GM21528 (cell line): Measurements from ENCODE around the gene CST6.
"Not testable (repeated sequence)": the region's sequence is repeated elsewhere in the genome, so short reads cannot be mapped to it uniquely, and the experiment has no call there.

Experiments
- ATAC-seq: cut with Tn5 transposase; IDR thresholded peaks from one replicate; pipeline ENCODE4 v1.9.1; 2021; ENCODE audit warnings: mild to moderate bottlenecking, moderate library complexity; ENCODE audit not compliant: unreplicated experiment, low FRiP score

CST6 gene

DNA sequence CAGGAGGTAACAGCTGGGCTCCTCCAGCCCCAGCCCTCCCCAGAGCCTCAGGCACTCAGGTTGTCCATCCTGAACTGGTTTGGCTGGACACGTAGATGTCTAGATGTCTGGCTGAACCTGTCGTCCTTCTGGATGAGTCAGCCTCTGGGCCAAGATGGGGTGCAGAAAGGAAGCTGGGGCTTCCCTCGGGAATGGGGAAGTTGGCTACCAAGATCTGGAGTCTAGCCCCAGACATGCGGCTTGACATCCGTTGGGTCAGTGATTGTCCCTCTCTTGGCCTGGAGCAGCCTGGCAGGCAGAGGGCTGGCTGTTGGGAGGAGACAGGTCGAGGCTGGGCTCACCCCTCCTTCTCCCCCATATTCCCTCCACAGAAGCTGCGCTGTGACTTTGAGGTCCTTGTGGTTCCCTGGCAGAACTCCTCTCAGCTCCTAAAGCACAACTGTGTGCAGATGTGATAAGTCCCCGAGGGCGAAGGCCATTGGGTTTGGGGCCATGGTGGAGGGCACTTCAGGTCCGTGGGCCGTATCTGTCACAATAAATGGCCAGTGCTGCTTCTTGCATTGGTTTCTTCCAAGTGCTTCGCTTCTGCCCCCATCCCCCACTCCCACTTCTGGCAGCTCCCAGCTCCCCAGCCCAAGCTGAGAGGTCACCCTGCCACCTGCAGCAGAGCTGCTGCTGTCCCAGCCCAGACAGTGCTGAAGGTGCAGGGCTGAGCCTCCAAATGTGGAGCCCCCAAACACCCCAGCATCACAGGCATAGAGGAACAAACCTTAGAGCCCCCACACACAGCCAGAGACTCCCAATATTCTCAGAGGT is 1.3 kb downstream of the CST6 start:
- ATAC-seq: no peak

DNA sequence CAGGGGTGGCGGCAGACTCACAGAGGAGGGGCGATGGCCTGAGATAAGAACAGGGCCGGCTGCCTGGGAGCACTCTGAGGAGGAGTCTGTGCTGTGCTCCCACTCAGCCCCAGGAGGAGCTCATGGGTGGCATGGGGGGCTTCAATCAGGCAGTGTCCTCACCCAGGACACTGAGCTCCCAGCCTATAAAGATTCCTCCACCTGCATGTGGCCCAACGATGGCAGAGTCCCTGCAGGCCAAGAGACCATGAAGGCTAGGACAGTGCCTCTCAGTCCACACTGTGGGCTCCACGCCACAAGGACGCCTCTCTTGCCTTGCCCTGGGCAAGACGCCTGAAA is 1.9 kb downstream of the CST6 start:
- ATAC-seq: no peak

DNA sequence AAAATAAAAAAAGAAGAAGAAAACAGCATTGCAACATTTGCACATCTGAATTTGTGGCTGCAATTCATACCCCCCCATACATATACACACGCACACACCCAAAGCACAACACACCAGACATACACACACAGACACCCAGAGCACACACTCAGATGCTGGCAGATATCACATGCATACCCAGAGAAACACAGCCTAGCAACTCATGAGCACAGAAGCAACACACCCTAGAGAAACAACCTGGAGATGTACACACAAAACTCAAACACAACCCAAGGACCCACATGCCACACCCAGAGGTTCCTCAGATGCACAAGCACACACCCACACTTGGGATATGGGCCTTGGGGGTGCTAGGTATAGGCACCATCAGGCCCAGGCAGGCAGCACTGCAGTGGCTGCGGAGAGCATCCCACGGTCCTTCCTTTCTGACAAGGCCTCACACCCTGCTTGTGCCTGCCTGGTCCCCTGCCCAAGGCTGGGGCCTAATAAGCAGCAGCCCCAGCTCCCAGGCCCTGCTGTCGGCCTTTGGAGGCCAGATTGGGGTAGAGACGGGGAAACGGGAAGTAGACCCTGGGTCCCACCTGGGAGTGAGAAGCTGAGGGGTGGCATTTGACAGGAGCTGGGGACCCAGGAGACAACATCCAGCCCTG is 3.1 kb downstream of the CST6 start:
- ATAC-seq: no peak

DNA sequence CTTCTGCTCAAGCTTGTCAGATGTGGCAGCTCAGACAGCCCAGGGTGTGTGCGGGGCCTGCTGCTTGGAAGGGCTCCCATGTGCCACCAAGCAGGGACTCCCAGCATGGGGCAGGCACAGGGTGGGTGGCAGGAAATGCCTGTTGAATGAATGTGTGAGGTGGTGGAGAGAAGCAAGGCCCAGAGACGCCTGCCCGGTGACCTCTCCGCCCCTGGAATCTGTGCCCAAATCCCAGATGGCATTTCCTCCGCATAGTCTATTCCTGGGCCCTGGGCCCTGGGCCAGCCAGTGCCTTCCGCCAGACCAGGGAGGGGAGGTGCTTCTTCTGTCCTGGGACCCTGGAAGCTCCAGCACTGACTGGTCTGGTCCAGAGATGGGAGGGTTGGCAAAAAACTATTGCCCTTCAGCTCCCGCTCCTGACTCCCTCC is 3.7 kb downstream of the CST6 start:
- ATAC-seq: no peak

DNA sequence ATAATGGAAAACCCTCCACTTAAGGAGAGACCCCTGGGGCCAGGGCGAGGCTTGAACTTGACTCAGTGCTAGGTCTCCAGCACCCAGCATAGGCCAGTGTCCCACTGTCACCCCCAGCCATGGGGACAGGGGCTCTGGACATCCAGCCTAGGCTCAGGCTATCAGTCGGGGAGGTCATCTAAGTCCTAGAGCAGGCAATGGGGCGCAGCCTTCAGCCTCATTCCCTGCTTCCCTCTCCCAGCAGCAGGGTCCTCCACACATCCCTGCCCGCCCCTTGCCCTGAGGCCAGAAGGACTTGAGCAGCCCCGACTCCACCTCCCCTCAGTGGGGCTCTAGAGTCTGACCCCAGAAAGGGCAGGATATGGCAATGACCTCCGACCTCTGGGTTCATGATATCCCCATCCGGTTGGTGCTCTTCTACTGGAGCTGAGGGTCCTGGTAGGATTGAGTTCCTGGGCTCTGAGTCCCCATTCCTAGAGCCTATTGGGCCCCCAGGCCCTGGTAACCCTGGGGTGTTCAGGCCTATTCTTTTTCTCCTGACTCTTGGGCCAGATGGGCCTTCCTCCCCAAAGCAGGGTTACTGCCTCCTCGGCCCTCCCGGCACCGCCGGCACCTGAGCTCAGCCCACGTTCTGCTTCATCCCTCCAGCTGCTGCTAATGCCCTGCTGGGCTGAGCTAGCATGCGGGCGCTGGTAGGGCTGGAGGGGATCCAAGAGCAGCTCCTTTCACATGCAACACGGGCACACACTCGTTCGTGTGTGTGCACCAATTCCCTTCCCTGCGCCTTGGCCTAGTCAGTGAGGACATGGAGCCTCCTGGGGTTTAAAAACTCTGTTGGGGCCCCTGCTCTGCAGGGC is 4.4 kb downstream of the CST6 start:
- ATAC-seq: no peak

DNA sequence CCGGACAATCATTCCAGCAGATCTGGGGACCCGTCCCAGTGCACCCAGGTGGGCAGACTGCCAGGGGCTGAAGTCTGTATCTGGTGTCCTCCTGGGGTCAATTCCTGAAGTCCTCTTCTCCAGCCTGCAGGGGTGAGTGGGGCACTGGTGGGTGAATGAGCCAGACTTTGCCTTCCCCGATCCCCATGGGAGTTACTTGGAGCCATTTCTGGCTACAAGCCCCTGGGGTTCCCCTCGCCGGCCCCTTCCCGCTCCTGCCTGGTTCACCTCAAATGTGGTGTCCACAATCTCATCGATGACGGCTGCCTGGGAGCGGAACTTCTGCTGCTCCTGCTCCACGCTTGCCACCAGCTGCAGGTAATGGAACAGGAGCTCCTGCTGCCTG is 5.0 kb downstream of the CST6 start:
- ATAC-seq: no peak

DNA sequence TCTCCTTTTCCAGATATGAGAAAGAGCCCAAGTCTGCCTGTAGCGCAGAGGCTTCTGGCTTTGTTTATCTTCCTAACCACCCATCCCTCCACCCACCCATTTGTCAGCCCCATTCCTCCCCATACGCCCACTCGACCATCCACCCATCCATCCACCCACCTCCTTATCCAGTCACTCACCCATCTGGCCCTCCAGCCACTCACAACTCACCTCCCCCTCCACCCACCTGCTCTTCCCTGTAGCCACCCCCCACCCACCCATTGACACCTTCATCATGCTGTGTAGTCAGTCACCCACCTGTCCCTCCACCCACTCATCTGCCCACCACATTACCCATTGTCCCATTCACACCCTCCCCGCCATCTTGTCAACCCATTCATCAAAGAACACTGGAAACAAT is 5.5 kb downstream of the CST6 start:
- ATAC-seq: no peak

DNA sequence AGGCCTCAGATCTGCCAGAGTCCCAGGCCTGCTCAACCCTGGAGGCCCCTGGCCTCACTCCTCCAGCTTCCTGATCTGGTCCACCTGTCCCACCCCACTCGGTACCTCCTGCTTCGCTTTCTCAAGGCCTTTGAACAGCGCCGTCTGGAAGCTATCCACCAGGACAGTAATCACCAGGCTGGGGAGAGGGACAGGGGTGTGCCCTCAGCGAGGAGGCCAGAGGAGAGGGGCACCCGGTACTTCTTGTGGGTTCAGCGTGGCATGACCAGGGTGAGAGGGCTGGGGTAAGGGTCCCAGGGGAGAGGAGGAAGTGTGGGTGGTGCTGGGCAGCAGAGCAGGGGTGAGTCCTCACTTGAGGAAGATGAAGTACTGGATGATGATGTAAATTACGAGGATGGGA is 8.4 kb downstream of the CST6 start:
- ATAC-seq: no peak

DNA sequence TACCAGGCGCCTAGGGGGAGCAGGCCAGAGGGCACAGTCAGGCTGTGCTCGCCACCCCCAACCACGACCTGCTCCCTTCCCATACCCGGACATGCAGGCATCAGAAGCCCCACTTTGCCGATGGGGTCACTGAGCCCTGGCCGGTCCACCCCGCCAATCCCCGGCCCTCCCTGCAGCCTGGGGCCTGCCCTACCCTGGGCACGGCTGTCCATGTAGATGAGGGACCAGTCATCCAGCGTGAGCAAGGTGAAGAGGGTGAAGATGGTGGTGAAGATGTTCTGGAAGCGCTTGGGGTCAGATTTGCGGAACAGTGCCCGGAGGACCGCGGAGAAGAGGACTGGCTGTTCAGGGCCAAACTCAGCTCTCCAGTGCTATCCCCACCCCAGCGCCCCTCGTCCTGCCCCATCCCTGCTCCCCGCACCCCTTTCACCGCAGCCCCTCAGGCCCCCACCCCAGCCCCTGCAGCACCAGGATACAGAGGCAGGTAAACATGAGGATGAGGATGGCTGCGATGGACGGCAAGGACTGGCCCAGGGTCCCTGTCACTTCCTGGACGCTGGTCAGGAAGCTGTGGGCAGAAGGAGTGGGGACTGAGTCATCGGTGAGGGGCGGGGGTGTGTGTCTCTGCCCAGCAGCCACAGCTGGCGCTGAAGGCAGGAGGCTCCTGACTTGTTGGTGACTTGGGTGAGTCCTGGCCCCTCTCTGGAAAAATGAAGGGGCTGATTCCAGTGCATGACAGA is 9.0 kb downstream of the CST6 start:
- ATAC-seq: no peak

DNA sequence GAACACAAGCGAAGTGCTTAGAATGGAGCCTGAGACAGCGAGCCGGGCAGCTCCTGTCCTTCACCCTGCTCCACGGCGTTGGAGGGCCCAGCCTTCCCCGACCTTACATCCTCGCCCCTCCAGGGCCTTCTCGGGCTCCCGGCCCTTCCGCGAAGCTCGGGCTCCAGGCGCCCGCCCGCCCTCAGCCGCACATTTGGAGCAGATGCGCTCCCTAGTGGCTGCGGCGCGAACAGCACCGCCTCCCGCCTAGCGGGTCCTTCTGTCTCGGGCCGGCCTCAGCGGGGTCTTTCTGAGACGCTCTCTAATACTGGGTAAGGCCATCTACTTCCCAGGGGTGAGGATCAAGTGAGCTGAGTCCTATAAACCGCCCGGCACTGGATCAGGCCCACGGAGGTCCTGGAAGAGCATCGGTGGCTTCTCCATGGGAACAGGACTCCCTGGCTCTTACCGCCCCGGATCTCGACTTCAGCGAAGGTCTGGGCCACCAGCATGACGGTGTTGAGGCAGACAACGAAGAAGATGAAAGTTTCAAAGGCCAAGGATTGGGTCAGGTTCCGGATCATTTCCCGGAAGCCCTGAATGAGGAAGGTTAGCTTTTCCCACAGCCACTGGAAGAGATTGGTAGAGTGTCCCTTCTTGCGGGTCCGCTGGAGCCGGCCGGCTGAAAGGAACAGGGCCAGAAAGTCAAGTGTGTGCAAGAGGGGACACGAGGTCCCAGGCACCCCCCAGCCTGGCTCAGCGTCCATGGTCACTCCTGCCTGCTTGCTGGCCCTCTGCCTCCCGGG is 10.8 kb downstream of the CST6 start:
- no peak for ATAC-seq

DNA sequence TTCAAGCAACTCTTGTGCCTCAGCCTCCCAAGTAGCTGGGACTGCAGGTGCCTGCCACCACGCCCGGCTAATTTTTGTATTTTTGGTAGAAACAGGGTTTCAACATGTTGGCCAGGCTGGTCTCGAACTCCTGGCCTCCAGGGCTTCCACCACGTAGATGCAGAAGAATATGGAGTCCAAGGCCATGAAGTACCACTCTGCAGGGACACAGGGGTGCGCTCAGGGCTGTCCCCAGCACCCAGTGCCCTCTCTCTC is 11.3 kb downstream of the CST6 start:
- not testable (repeated sequence) for ATAC-seq

DNA sequence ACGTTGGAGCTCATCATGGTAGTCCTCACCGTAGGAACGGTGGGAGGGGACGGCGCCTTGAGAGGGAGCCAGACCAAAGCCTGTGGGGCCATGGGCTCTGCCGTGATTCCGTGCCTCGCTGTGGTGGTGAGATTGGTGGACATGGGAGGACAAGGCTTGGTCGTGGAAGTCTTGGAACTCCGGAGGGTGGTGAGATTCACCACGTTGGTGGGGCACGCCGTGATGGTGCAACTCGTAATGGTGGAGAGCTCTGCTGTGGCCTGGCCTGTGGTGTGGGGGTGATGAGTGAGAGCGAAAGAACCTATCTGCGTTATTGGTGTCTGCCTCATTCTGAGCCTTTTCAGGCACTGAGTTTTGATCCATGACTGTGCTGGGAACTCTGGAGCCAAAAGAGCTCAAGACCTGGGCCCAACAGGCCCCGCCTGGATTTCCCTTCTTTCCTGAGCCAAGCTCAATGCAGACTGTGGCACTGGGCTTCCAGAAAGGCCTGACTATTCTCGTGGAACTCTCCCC is 14.3 kb downstream of the CST6 start, which contains the start of gene CATSPER1:
Gene CATSPER1 (minus strand): TSS at position 463 of the 513 bp plus-strand sequence. CDS start 100 bp downstream, at position 363.
- ATAC-seq: no peak

DNA sequence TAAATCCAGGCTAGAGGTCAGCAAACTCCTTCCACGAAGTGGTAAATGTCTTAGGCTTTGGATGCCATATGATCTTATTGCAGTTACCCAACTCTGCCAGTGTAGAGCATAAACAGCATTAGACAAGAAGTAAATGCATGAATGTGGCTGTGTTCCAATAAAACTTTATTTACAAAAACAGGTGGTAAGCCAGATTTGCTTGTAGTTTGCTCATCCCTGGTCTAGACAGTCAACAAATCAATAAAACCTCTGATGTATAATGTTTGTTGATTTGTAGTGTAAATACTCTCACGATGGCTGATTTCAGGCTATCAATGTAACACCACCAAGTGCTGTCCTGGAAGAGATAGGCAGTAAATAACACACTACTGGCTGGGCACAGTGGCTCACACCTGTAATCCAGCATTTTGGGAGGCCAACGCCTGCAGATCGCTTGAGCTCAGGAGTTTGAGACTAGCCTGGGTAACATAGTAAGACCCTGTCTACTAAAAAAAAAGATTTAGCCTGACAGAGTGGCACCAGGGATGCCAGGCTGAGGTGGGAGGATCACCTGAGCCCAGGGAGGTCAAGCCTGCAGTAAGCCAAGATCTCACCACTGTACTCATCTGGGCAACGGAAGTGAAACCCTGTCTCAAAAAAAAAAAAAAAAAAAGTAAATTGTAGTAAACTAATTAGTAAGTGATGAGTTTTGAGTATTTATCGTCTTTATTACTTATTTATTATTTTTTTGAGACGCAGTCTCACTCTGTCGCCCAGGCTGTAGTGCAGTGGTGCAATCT is 21.3 kb downstream of the CST6 start:
- ATAC-seq: no peak

DNA sequence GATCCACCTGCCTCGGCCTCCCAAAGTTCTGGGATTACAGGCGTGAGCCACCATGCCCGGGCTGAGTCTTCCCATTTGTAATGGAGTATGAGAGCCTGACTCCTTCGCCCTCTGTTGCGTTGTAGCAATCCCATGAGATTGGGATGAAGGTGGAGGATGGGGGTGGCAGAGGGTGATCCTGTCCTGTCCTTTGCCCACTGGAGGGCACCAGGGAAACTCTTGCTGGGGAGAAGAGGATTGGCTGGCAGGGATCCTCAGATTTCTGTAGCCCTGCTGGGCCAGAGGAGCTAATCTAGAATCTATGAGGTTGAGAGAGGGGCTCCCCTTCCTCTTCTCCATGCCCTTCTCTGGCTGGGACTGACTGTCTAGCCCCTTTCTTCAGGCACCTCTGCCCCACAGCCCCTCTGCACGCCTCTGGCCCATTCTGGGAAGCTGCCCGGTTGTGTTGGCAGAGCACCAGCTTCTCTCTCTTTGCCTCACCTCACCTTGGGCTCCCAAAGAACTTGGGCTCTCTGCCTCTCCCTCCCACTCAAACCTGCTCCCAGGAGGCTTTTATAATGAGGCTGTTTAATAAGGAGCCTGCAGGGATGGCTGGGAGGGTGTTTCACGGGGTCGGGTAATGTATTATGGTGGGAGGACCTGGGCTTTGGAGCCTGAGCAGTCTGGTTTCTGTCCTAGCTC is 24.0 kb downstream of the CST6 start:
- no peak for ATAC-seq

DNA sequence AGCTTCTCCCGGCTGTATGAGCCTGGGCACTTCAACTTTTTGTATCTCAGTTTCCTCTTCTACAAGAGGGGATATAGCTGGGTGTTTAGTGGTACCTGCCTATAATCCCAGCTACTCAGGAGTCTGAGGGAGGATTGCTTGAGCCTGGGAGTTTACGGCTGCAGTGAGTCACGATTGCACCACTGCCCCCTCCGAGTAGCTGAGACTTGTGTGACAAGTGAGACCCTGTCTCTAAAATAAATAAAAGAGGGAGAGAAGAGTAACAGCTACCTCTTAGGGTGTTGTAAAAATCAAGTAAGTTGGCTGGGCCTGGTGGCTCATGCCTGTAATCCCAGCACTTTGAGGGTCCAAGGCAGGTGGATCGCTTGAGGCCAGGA is 24.5 kb downstream of the CST6 start:
- ATAC-seq: no peak

DNA sequence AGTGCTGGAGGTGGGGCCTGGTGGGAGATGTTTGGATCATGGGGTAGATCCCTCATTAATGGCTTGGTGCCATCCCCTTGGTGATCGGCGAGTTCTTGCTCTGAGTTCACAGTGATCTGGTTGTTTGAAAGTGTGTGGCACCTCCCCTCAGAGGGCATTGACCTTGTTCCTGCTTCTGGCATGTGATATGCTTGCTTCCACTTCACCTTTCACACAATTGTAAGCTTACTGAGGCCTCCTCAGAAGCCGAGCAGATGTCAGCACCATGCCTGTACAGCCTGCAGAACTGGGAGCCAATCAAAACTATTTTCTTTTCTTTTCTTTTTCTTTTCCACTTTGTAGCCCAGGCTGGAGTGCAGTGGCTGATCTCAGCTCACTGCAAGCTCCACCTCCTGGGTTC is 25.5 kb downstream of the CST6 start:
- no peak for ATAC-seq

DNA sequence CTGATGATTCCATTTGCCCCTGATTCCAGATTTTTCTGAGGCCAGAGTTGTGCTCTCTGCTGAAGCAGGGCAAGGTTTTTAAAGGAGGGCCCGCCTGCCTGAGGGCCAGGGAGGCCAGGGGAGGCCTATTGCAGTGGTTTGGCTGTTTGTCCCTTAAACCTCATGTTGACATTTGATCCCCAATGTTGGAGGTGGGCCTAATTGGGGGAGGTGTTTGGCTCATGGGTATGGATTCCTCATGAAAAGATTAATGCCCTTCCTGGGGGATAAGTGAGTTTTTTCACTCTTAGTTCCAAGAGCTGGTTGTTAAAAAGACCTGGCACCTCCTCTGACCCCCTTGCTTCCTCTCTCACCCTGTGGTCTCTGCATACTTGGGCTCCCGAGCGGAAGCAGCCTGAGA is 28.0 kb downstream of the CST6 start:
- no peak for ATAC-seq

DNA sequence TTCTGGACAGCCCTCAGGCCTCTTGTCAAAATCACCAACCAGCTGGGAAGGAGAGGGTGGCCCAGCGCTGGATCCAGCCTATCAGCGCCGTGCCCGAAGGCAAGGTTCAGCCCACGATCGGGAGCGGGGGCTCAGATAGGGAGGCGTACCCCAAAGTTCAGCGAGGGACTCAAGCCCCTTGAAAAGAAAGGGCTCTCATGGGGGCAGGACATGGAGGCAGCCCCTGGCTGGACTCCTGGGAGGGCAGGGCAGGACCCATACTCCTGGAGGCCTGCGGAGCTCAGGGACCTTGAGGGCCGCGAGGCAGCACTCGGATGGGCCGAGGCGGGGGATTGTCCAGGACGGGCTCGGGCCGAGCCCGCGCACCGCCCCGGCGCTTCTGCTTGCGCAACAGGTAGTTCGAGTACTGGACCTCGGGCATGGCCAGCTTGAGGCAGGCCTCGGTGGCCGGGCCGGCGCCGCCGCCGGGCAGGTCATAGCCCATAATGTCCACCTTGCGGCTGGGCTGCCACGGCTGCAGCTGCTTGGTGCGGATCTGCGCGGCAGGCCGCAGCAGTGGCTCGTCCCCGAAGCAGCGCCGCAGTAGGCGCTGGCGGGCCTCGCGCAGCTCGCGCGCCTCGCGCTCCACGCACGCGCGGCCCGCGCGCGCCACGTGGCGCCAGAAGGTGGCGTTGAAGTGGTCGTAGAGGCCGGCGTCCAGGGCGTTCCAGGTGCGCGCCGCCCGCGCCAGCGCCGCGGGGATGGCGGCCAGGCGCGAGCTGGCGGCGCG is 30.6 kb downstream of the CST6 start:
- ATAC-seq: no peak
